T47D (cell line): ENCODE data around the gene TMEM25.
"Not testable (repeated sequence)": the region's sequence is repeated elsewhere in the genome, so short reads cannot be mapped to it uniquely, and the experiment has no call there.

Experiments used
- DNase-seq, 2 experiments: peaks; one replicate each; pipeline versions ENCODE4 v3.0.0 to v3.0.0-alpha.2; 2011 to 2012; ENCODE audit warnings: low read depth in 1 of 2, low spot score in 1 of 2
- JUND ChIP-seq: IDR thresholded peaks from 2 replicates; pipeline ENCODE4 v1.6.1; 2012; ENCODE audit warnings: low read depth
- in situ Hi-C: cut with HindIII; loops from 2 replicates; pipeline ENCODE4 v1.10.0; 2016; ENCODE audit warnings: low sequenced_read_pairs, low pct_unique_long_range_greater_than_20kb

Gene TMEM25

GRCh38 chr11:118536726-118537125 is 5.7 kb downstream of the TMEM25 start:
- TF ChIP-seq JUND = no peak
- no peak for DNase-seq
- in situ Hi-C loops = no loop called here

- no peak for DNase-seq
- TF ChIP-seq JUND = no peak
- in situ Hi-C loops = no loop called here
Measured at GRCh38 chr11:118537409-118537980, 6.5 kb downstream of the TMEM25 start.

DNA sequence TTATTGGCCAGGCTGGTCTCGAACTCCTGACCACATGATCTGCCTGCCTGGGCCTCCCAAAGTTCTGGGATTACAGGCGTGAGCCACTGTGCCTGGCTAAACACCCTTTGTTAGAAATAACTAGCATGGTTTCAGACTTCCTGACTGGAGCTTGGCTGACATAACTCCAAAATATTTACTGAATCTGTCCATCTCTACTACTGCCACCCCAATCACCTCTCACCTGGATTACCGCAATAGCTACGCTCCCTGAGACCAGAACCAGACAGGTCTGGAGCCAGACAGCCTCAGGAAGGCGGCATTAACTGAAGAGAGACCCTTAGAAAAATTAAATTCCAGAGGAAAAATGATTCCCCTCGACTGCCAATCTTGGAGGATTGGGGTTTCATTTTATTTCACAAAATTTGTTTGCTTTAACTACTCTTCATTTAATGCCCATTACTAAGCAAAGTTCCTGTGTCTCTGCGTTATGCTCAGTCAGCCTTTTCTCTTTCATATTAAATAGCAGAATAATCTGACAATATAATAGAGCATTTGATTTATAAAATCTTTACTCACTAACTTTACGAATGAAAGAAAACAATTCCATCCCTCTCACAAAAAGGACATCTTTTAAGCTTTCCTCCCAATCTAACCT is 13.1 kb downstream of the TMEM25 start:
- DNase-seq = no peak
- in situ Hi-C loops = no loop called here
- TF ChIP-seq JUND = no peak

DNA sequence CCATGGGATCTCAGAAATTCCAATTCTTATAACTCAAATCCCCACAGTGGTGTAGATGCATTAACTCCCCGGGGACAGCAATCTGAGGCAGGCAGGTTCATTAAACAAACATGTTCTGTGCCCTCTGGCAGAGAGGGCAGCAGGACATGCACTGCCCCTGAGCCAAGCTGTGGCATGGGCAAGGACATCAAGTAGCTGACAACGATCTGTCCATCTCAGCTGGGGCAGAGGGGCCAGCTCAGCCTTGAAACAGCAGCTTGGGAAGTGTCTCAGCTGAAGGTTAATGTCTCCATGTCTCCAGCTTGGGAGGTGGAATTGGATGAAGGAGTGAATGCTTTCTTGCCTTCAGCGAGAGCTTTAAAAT is 13.6 kb downstream of the TMEM25 start:
- in situ Hi-C loops = no loop called here
- DNase-seq = no peak
- TF ChIP-seq JUND = no peak

DNA sequence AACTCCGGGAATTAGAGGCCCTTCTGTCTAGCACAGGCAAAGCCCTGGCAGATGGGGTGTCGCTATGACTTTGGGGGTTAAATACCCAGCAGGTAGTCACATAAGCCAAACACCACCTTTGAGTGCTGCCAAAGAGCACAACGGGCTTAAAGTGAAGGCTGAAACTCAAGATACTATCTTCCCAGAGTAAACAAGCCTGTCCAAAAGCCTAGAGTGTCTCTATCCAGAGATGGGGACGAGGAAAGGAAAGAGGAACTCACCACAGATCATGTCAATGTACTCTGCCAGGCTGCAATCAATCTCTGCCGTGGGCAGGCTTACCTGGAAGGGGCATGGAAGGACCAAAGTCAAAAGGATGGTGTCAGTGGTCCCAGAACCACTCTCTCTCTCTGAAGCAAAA is 14.5 kb downstream of the TMEM25 start:
- in situ Hi-C loops = no loop called here
- no peak for TF ChIP-seq JUND
- peak in 1 of 2 experiments; percentile 59 for DNase-seq

GRCh38 chr11:118547132-118547531 is 16.1 kb downstream of the TMEM25 start:
- no peak for TF ChIP-seq JUND
- no peak for DNase-seq
- in situ Hi-C loops = no loop called here

GRCh38 chr11:118552341-118552740 is 21.3 kb downstream of the TMEM25 start:
- in situ Hi-C loops = no loop called here
- DNase-seq = no peak
- TF ChIP-seq JUND = no peak

- DNase-seq = no peak
- TF ChIP-seq JUND = no peak
- in situ Hi-C loops = no loop called here
Measured at GRCh38 chr11:118560806-118561205, 29.8 kb downstream of the TMEM25 start.

GRCh38 chr11:118565051-118565450 is 34.1 kb downstream of the TMEM25 start:
- DNase-seq = peak in 1 of 2 experiments; percentile 70
- in situ Hi-C loops = no loop called here
- TF ChIP-seq JUND = no peak

- TF ChIP-seq JUND = no peak
- in situ Hi-C loops = no loop called here
- DNase-seq = no peak
Measured at GRCh38 chr11:118569670-118570069, 38.7 kb downstream of the TMEM25 start.

DNA sequence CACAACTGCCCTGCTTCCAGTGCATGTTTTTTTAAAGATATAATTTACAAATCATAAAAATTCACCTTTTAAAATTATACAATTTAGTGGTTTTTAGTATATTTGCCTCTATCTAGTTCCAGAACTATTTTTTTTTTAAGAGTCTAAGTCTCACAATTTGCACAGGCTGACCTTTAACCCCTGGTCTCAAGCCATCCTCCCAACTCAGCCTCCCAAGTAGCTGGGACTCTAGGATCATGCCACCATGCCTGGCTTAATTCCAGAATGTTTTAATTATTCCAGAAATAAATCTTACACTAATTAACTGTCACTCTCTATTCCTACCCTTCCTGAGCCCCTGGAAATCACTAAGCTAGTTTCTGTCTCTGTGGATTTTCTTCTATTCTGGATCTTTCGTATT is 39.8 kb downstream of the TMEM25 start:
- DNase-seq = no peak
- in situ Hi-C loops = no loop called here
- TF ChIP-seq JUND = no peak

DNA sequence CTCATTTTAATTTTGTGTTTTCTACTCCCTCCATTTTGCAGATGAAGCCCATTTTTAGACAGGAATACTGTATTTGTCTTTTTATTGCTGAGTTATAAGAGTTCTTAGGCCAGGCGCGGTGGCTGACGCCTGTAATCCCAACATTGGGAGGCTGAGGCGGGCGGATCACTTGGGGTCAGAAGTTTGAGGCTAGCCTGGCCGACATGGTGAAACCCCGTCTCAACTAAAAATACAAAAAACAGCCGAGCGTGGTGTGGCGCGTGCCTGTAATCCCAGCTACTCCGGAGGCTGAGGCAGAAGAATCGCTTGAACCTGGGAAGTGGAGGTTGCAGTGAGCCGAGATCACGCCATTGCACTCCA is 40.7 kb downstream of the TMEM25 start:
- in situ Hi-C loops, DNase-seq: not testable (repeated sequence)

- in situ Hi-C loops = no loop called here
- TF ChIP-seq JUND = no peak
- peak; percentile 66 to 82 for DNase-seq
Measured at GRCh38 chr11:118572061-118572980, 41.3 kb downstream of the TMEM25 start, which contains the start of gene ARCN1. TSS of gene ARCN1 (plus strand) at chr11:118572409. CDS start at chr11:118572548, 139 bp downstream.
